ENCODE measurements around the gene OR6S1. TPM values are rescaled to one million over a fixed set of nuclear protein-coding genes. Genes with fewer than 3 reads are reported as not detected.
A peak's percentile ranks its signal among the peaks of the same experiment; 100 is the strongest.
"Not testable (repeated sequence)": the region's sequence is repeated elsewhere in the genome, so short reads cannot be mapped to it uniquely, and the experiment has no call there.

OR6S1 gene
- total RNA-seq, 1 donor from 2014 or later = not detected

DNA sequence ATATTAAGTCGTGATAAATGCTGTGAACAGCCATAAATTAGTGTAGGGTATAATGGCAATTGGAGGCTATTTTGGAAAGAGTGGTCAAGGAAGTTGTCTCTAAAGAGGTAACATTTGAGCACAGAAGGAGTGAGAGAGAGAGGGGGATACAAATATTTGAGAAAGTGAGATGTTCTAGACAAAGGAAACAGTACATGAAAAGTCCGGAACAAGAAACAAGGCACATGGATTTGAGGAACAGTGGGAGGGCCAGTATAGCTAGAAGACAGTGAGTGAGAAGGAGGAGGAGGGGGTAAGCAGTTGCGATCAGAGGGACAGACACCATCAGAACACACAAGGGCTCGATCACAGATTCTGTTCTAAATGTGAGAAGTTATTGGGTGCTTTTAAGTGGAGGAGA is 30.2 kb downstream of the OR6S1 start:
- DNase-seq (ENCODE audit: low read depth in 2 of 2) = no peak

DNA sequence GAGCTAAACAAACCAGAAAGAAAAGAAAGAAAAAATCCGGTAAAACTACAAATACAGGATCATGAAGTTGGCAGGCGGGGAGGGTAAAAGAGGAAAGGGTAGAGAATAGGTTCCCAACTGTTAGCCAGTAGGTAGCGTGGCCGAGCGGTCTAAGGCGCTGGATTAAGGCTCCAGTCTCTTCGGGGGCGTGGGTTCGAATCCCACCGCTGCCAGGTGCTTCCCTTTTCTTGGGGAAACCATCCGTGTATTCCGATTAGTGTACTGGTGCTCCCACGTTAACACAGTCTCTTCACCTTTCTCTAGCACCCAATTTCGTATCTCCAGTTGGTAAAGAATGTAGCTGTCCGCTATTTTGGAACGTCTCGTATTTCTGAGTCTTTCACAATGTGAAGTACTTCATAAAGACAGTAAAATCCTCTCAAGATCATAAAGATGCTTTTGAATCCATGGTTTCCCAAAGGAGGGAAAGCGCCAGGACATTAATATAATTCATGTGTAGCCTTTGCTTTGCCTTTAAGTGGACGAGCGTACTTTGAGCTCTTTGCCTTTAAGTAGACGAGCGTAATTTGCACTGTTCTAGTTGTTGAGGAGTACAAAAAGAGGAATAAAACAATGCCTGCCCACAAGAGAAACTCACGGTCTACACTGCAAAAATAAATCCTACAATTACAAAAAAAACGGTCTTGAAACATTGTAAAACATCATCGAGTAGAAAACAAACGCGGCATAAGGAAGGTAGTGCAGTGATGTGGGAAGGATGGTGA is 31.3 kb downstream of the OR6S1 start:
- DNase-seq (ENCODE audit: low read depth in 2 of 2) = peak; percentile 74 to 81

DNA sequence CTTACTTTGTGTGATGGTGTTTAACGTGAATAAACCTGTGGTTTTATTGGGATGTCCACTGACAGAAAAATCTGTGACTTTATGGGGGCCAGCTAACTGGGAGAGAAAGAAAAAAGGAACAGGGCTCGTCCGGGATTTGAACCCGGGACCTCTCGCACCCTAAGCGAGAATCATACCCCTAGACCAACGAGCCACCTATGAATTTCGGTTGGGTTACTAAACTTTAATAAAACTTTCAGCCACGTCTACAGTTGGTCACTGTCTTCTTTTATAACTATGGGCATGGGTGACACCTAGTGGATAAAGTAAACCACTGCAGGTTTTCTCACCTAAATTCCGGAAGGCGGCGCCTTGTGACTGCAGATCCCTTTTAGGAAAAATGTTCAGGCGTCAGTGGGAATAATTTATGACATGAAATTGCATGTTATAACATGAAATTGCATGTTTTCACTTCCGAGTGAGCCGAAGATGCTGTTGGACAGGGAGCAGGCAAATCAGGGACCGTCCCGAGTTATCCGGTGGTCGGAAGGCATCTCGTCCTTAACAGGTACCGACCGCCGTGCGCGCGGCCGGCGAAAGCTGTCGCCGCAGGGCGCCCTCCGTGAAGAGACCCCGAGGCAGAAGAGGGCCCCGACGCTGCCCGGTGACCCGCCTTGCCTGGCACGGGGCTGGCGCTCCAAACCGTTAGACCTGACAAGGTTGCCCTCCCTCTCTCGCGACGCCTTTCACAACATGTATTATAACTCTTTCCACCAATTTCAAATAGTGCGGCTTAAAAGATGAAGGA is 32.1 kb downstream of the OR6S1 start:
- DNase-seq (ENCODE audit: low read depth in 2 of 2) = peak; percentile 88 to 93

DNA sequence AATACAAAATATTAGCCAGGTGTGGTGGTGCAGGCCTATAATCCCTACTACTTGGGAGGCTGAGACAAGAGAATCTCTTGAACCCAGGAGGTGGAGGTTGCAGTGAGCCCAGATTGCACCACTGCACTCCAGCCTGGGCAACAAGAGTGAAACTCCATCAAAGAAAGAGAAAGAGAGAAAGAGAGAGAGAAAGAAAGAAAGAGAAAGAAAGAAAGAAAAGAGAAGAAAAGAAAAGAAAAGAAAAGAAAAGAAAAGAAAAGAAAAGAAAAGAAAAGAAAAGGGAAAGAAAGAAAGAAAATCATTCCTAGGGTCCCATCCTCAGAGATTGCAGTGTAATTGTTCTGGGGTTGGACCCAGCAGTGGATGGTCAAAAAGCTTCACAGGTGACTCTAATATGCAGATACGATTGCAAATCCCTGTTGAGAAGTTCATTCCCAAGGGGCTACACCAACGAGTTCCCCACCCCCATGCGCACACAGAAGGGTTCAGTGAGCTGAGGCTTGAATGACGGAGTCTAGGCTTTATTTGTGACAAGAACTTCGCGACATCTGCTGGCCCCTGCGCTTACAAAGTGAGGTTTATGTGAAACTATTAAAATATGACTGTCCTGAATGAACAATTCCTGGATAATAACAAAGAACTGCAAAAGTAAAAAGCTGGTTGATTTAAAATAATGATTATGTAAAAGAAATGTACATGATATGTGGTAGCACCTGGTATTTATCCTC is 32.9 kb downstream of the OR6S1 start:
- DNase-seq (ENCODE audit: low read depth in 2 of 2) = no peak

DNA sequence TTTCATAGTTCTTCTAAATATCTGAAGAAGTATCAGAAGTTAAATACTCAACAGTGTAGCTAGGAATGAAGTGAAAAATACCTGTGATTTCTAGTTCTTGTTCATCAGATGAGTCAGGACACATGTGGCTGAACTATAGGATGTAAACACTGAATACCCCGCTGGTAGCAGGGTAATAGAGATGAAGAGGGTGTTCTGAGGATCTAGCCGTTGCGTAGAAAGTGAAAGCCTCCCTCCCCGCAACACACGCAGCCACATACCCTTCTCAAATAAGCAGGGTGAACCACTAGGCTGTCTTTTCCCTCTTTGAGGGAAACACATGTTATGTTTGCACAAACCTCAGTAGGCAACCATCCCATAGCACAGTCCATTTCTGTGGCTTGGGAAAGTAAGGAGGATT is 33.9 kb downstream of the OR6S1 start:
- no peak for DNase-seq (ENCODE audit: low read depth in 2 of 2)

DNA sequence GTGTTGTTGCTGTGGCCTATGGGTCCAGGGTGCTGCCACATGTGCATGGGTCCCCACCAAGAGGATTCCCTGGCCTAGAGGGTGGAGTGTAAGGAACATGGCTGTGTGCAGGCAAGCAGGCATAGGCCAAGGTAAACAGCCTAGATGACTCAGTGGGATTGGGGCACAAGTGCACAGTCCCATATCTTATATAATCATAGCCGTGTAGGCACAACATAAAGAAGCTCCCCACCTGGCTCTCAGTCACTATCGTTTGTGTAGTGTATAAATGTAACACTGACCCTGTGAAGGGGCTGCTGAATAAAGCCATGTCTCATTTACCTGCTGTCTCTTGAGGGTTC is 34.6 kb downstream of the OR6S1 start:
- no peak for DNase-seq (ENCODE audit: low read depth in 2 of 2)

DNA sequence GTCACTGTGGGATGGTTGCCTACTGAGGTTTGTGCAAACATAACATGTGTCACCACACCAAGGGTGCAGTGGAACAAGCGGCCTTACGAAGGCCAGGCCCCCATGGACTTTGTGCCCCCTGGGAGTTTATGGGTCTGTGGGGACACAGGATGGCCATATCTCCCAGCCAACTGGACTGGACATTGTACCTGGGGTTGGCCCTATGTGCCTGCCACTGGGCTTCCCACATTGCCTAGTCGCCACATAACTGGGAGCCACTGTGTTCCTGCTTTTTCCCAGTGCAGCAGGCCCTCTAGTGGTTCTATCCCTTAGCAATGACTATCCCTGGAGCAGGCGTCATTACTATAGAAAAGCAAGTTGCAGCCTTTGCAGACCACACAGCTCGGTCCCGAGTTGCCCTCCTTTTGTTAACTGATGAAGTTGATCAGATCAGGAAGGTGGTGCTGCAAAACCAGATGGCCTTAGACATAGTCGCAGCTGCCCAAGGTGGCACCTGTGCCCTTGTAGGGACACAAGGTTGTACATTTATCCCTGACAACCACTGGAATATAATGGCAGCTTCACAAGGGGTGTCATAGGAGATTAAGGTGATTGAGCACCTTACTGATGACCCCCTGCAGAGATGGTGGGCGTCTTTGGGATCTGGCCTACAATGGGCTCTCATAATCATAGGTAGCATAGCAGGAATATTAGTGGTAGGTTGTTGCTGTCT is 35.1 kb downstream of the OR6S1 start:
- peak; percentile 66 to 84 for DNase-seq (ENCODE audit: low read depth in 2 of 2)

DNA sequence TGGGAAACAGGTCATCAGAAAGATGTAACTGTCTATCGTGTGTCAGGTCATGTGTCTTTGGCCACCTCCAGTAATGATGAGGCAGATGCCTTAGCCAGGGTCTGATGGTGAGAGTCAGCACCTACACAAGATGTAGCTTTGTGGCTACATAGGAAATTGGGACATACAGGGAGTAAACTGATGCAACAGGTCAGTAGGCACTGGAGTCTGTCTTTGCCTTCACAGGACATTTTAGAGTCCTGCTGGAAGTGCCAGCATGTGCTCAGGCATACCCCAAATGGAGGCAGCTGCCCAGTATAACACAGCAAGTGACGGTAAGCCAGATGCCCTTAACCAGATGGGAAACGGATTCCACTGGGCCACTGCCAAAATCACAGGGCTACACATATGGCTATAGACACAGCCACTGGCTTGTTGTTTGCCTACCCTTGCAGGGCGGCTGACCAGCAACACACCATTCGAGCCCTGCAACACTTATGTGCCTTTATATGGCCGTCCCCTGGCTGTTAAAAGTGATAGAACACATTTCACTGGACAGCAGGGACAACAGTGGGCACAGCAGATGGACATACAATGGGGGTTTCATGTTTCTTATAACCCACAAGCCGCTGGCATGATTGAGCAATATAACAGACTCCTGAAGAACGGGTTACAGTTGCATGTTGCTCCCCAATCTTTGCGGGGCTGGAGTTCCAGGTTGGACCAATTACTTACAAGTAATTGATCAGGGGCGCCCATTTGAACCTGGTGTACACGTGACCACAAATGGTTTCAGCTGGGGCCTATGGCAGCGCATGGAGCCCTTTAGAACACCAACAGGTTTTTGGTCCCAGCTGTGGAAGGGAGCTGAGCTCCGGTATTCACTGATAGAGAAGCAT is 37.4 kb downstream of the OR6S1 start:
- no peak for DNase-seq (ENCODE audit: low read depth in 2 of 2)

DNA sequence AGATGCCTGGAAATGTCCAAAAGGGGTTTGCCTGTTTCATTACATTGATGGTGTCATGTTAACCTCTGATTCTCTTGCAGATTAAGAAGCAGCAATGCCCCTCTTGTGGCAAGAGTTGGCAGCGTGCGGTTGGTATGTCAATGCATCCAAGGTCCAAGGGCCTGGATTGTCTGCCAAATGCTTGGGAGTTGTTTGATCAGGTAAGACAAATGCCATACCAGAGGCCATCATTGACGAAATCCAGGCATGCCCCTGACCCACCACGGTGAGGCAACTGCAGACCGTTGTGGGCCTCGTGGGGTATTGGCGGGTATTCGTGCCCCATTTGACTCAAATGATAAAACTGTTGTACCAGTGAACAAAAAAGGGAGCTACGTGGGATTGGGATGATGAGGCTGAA is 38.9 kb downstream of the OR6S1 start:
- no peak for DNase-seq (ENCODE audit: low read depth in 2 of 2)

DNA sequence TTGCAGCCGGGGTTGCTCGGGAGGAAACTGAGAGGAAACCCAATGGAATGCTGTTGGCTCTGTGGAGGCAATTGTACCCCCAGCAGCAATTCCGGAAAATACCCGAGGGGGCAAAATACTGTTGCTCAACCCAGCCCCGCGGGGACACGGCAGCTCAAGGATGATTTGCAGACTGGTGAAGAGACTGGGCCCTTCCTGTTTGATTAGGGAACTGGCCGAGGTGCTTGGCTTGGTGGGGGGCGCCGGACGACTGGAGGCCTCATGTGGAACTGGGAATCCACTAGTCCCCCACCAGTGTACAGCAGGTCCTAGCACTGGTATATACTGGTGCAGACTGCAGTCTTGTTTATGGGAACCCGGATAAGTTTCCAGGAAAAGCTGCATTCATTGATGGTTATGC is 40.0 kb downstream of the OR6S1 start:
- DNase-seq (ENCODE audit: low read depth in 2 of 2) = no peak

DNA sequence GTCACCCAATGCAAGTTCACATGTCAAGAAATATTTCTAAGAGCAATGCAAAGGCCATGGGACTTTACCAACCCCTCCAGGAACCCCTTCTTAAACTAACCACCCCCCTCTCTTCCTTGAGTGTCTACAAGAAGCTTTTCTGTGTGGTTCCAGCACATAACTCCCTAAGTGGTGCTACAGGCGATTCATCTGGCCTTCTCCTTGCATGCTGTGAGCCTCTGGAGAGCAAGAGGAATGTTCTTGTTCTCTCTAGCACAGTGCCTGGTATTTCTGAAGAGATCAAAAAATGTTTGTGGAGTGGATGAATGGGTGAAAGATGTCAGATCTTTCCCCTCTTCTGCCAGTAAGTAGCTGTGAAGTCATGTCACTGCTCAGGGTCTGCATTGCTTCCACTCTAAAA is 44.4 kb downstream of the OR6S1 start:
- no peak for DNase-seq (ENCODE audit: low read depth in 2 of 2)

DNA sequence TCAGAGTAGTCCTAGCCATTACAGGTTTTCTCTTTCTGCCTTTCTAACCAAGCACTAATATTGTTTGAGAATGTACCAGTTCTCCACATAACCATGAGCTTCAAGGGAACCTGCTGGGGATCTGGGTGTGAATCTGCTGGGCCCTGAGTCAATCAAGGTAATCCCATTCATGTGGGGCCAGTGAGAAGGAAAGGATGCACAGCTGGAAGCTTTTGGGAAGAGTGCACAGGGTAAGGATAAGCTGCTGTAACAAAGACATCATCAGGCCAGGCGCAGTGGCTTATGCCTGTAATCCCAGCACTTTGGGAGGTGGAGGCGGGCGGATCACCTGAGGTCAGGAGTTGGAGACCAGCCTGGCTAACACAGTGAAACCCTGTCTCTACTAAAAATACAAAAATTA is 45.8 kb downstream of the OR6S1 start:
- DNase-seq (ENCODE audit: low read depth in 2 of 2) = not testable (repeated sequence)

DNA sequence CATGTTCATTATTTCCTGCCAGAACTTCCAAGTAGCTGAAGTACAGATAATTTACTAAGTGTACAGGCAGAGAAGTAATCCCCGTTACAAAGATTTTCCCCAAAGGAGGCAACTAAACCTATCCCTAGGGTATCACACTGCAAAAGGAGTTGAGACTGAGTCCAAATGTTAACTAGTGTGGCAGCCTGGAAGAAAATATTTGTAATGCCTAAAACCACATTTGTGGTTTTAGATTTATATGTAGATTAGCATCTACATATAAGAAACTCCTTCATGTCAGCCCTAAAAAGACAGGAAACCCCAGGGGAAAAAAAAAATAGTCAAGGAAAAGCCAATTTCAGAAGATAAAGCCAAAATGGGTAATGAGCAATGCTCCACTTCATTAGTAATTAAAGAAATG is 48.9 kb downstream of the OR6S1 start:
- DNase-seq (ENCODE audit: low read depth in 2 of 2) = no peak

DNA sequence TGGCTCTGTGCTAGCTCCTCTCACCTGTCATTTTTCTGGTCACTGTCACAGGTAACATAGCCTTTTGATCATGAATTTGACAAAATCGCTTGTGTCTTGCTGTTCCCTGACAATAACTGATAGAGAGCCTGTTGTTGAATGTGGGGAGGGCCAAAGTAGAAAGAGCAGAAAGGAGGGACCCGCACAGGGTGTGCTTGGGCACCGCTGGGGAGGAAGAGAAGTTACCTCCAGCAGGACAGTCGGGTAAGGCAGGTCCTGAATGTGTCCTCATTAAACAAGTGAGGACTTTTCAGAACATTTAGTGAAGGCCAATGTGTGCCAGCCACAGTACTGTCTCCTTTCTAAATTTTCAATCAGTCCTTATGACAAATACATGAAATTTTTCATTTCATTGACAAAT is 50.3 kb downstream of the OR6S1 start, which contains the start of gene RNASE12:
Gene RNASE12 (minus strand): TSS at position 142 of the 400 bp plus-strand sequence. CDS start 653 bp downstream, outside the sequence.
- DNase-seq (ENCODE audit: low read depth in 2 of 2) = no peak

Other genes with a start within 250 kb of the OR6S1 start
- gene TEP1, start 228.2 kb downstream of the OR6S1 start, total RNA-seq = 21.4 and 30.4 TPM in 2 replicates
- under 0.01 TPM in 2 replicates for gene KLHL33, start 205.5 kb downstream of the OR6S1 start, total RNA-seq
- 47.3 and 48.0 TPM in 2 replicates for gene OSGEP, start 186.9 kb downstream of the OR6S1 start, total RNA-seq
- 61.1 and 73.4 TPM in 2 replicates for gene APEX1, start 186.5 kb downstream of the OR6S1 start, total RNA-seq
- gene PIP4P1, start 180.3 kb downstream of the OR6S1 start, total RNA-seq = 18.7 and 23.4 TPM in 2 replicates
- 193 and 227 TPM in 2 replicates for gene PNP, start 172.3 kb downstream of the OR6S1 start, total RNA-seq
- gene RNASE10, start 136.2 kb downstream of the OR6S1 start, total RNA-seq = not detected in 2 replicates
- gene RNASE9, start 80.6 kb downstream of the OR6S1 start, total RNA-seq = not detected in 2 replicates
- not detected in 2 replicates for gene RNASE11, start 53.7 kb downstream of the OR6S1 start, total RNA-seq
- gene RNASE12, start 50.3 kb downstream of the OR6S1 start, total RNA-seq = not detected in 2 replicates
- gene RNASE4, start 42.9 kb upstream of the OR6S1 start, total RNA-seq = 10.5 and 12.4 TPM in 2 replicates
- 5.2 and 7.2 TPM in 2 replicates for gene ANG, start 47.1 kb upstream of the OR6S1 start, total RNA-seq
- not detected in 2 replicates for gene EDDM3A, start 104.2 kb upstream of the OR6S1 start, total RNA-seq
- not detected in 2 replicates for gene EDDM3B, start 126.7 kb upstream of the OR6S1 start, total RNA-seq
- not detected in 2 replicates for gene RNASE6, start 139.6 kb upstream of the OR6S1 start, total RNA-seq
- 4.6 and 14.6 TPM in 2 replicates for gene RNASE1, start 161.2 kb upstream of the OR6S1 start, total RNA-seq
- not detected in 2 replicates for gene RNASE3, start 249.7 kb upstream of the OR6S1 start, total RNA-seq

All from lung microvascular endothelial cell (primary cell).